Sigmoid colon (tissue), 4 donors: ENCODE measurements around the gene NEXN.

Source experiments
- CTCF ChIP-seq, 4 experiments: fragments of 450-650 bp in 3 of 4; fragments of 200-600 bp in 1 of 4; IDR thresholded peaks; one replicate each; pipeline ENCODE4 v1.5.1; 2016 to 2019; ENCODE audit warnings: antibody characterized with exemption in 4 of 4, mild to moderate bottlenecking in 3 of 4, moderate library complexity in 2 of 4
- EP300 ChIP-seq, 4 donors: sonication (generic); formaldehyde crosslinking; IDR thresholded peaks; one replicate each; pipeline ENCODE4 v1.6.1; 2017; ENCODE audit warnings: antibody characterized with exemption in 4 of 4
- POLR2A ChIP-seq, 2 donors: fragments of 450-650 bp; IDR thresholded peaks; one replicate each; pipeline ENCODE4 v1.6.1; 2016; ENCODE audit warnings: antibody characterized with exemption in 2 of 2, mild to moderate bottlenecking in 2 of 2, moderate library complexity in 2 of 2
- POLR2AphosphoS5 ChIP-seq, 4 donors: sonication (generic); formaldehyde crosslinking; IDR thresholded peaks; one replicate each; pipeline ENCODE4 v1.6.1; 2017; ENCODE audit warnings: antibody characterized with exemption in 4 of 4

GRCh38 chr1:77986810-77987209 is 98.4 kb downstream of the NEXN start:
- TF ChIP-seq CTCF (IDR thresholded peaks at IDR 0.05) (no peak), POLR2A (IDR thresholded peaks at IDR 0.05) (no peak), EP300 (IDR thresholded peaks at IDR 0.05) (no peak), POLR2AphosphoS5 (IDR thresholded peaks at IDR 0.05) (no peak)
